Measurements from ENCODE around the gene SCRN2.

SCRN2 gene

DNA sequence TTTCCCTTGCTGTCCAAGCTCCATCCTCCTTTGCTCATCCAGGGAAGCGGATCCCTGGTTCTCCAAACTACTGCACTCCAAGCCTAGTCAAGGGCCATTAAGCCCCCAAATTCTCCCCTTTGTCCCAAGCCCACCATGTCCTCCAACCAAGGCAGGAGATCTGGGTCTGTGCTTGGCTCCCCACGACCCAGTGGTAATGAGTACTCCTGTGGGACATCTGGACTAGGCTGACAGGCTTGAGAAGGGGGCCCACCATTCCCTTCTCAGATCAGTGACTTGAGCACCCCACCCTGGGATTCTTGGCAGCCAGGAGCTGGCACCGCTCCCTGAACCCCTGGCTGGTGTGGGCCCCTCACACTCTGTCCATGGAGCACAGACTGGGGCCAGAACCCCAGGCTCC lies 36.6 kb downstream of the SCRN2 start:
- no peak for DNase-seq (ENCODE audit: low spot score)

DNA sequence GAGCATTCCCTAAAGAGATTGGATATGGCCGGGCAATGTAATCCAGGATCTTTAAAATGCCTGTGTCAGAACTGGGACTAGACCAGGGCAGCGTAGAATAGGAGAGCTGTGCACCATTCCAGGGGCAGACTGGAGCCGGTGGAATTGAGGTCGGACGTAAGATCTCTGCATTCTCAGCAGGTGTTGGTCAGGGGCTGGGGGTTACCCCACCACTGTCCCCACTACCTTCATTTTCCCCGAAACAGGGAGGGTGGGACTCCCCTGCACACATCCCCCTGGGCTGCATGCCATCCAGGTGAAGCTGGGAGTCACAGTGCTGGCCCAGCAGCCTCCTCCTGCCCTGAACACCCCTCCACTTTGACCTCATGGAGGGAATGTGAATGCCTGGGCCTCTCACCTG lies 37.3 kb downstream of the SCRN2 start:
- no peak for DNase-seq (ENCODE audit: low spot score)

DNA sequence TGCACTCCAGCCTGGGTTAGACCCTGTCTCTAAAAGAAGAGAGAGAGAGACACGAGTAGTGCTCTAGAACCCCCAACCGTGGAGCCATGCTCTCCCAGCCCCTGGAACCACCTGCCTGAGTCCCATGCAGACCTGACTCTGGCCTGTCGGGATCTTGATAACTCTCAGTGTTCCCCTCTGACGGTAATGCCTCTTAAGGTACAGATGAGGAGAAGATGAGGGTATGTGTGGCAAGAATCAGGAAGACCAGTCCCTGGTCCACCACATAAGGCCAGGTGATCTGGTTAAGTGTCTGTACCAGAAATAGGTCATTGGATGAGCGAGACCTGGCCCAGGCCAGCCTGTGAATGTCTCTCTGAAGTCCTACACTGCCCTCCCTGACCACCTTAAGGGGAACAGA lies 37.9 kb downstream of the SCRN2 start:
- no peak for DNase-seq (ENCODE audit: low spot score)

DNA sequence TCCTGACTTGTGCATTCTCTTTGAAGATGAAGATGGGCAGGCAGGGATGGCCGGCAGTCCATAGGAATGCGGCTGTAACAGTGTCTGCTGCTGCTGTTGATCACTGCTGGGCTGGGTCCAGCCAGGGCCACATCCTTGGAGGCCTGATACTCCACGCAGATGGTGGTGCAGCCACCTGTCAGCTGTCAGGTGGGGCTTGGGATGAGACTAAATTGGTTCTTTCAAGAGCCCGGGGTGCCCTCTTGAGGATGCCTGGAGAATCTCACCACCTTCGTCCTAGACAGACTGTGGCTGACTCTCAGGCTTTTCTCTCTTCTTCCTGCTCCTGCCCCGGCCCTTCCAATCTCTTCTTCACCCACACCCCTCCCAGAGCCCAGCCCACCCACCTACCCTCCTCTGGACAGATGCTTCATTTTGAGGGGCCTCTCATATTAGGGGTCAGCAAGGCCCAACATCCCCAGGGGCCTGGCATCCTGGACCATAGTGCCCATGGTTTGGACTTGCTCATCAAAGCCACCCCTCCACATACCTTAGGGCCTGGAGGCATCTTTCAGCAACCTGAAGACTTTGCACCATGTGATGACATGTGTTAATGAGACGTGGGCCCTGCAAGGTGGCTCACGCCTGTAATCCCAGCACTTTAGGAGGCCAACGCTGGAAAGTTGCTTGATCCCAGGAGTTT lies 38.6 kb downstream of the SCRN2 start:
- DNase-seq (ENCODE audit: low spot score), result peak; percentile 59

DNA sequence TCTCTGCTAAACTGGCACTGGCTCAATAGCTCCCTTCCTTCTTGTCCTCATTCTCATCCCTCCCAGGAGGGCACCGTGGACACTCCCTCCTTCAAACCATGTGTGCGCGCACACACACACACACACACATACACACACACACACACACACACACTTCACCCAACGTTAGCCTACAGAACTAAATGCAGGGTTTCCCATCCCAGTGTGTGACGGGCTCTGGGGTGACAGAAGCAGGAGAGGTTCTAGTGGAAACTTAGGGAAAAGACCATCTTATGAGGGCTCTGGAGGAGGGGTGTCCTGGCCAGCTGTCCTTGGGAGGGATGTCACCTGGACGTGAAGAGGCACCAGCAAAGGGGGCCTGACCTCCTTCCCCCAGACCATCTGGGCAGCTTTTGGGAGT lies 39.2 kb downstream of the SCRN2 start:
- DNase-seq (ENCODE audit: low spot score), result no peak

DNA sequence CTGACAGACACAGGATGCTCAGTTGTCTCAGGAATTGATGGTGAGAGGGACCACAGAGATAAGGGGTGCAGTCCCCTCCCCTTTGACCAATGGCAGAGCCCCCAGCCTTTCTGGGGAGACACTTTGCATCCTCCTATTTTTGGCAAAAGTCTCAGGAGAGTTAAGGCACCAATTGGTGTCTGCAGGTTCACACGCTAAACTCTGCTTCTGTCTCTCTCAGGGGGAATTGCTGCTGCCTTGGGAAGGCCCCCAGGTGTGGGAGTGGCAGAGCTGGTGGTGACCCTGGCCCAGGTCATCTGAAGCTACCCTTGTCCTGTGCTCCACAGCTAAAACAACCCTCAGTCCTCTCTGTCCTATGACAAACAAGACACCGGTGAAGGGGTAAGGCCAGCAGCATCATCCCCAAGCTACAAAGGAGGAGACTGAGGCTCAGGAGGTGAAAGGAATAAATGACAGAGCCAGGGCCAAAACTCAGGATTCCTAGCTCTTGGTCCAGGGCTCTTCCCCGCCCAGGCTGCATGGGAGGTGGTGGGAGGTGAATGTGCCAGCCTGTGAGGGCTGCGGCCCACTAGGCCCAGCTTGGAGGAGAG lies 39.8 kb downstream of the SCRN2 start:
- DNase-seq (ENCODE audit: low spot score), result no peak

DNA sequence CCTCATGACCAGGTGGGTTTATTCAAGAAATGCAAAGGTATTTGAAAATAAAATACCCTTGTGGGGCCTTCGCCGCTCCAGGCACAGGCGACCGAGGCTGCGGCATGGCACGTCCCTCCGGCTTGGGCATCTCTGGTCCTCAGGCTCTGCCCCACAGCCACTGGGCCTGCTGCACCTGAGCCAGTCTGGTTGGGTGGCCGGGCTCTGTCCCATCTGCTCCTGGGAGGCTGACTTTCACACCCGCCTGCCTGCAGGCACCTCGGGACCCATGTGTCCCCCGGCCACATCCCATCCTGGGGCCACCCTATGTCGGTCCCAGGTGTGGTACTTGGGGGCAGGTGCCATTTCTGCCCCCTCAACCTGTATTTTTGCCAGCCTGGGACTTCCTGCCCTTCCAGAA lies 40.4 kb downstream of the SCRN2 start:
- DNase-seq (ENCODE audit: low spot score), result no peak

DNA sequence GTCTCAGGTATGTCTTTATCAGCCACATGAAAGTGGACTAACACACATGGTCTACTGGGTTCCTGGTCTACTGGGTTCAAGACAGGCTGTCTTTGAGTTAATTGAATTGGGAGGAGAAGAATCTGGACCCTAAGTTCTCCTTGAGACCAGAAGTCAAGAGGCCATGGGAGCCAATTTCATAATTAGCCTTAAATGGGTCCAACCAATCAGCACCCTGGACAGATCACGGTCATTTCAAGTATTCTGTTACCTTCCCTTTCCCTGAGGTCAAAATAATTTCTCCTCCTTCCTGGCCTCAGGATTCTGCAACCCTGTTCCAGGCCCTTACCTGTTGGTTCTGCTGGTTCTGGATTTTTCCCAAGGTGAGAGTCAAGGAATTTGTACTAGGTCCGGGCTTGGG lies 43.3 kb downstream of the SCRN2 start:
- no peak for DNase-seq (ENCODE audit: low spot score)

DNA sequence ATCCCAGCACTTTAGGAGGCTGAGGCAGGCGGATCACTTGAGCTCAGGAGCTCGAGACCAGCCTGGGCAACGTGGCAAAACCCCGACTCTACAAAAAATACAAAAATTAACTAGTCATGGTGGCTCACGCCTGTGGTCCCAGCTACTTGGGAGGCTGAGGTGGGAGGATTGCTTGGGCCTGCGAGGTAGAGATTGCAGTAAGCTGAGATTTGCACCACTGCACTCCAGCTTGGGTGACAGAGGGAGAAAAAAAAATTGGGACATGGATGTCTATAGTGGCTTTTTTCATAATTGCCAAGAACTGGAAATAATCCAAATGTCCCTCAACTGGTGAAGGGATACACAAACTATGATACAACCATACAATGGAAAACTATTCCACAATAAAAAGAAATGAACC lies 48.1 kb downstream of the SCRN2 start:
- no peak for DNase-seq (ENCODE audit: low spot score)

DNA sequence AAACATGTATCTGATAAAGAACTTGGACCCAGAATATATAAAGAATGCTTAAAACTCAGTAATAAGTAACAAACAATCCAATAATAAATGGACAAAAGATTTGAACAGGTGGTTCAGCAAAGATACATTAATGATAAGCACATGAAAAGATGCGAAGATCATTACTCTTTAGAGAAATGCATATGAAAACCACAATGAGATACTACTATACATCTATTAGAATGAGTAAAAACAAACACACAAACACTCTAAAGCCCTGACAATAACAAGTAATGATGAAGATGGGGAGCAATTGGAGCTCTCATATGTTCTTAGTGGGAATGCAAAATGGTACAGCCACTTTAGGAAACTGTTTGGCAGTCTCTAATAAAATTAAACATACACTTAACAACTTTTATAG lies 48.6 kb downstream of the SCRN2 start:
- no peak for DNase-seq (ENCODE audit: low spot score)

DNA sequence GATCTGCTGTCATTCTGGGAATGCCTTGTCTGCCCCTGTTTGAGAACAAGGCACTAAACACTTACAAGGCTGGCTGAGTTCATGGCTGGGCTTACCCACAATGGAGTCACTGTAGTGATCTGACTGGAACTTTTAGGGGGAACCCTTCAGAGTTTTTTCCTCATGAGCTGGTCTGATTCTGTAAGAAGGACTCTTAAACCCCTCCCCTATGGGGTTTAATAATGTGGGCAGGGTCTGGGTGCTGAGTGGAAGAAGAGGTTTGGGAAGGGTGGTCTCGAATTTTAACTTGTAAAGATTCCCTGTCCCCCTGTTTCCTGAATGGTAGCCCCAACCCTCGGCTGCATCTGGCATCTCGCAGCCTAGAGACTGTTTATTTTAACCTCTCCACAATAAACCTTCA lies 50.0 kb downstream of the SCRN2 start:
- DNase-seq (ENCODE audit: low spot score), result no peak

DNA sequence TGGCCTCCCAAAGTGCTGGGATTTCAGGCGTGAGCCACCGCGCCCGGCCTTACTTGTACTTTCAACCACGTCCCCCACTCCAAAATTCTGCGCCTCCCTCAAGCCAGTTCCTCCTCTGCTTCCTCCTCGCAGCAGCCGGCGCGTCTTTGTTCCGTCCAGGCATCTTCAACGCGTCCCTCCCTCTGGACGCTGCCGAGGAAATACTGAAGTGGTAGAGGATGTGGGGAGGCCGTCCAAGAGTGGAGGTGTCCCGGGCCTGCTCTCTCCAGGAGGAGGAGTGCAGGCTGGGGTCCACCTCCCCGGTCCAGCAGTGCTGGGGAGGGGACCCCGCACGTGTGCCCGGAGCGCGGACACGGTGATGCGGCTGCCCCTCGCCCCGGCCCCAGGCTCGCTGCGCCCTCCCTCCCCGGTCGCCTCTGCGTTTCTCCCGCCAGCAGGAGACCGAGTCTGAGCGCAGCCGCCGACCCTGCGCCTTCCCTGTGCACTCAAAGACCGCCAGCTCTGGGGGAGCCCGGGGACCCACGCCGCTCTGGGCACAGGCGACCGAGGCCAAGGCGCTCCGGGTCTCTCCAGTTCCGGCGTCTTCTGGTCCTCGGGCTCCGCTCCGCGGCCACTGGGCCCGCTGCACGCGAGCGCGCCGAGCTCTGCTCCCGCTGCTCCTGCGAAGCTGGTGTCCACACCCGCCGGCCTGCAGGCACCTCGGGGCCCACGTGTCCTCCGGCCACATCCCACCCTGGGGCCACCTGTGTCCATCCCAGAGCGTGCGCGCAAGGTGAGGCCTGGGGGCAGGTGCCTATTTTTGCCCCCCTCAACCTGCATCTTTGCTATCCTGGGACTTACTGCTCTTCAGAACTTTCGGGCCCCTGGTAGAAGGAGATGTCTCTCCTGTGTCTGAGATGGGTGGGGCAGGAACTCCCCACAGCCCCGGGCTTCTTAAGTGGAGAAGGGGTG lies 51.2 kb downstream of the SCRN2 start:
- DNase-seq (ENCODE audit: low spot score), result peak; percentile 74
